Left ventricle myocardium inferior (tissue), 1 donor: ENCODE measurements around the gene AKIRIN2. TPM values are rescaled to one million over a fixed set of nuclear protein-coding genes. Genes with fewer than 3 reads are reported as not detected.
"Not testable (repeated sequence)": the region's sequence is repeated elsewhere in the genome, so short reads cannot be mapped to it uniquely, and the experiment has no call there.

Experiments used
- DNase-seq: peaks from one replicate; pipeline ENCODE4 v3.0.0-alpha.2; 2020
- H3K27ac ChIP-seq: fragments of 200-600 bp; replicated peaks from 2 replicates; pipeline ENCODE4 v1.8.0; 2021
- H3K27me3 ChIP-seq: fragments of 200-600 bp; 2 replicates; pipeline ENCODE4 v1.8.0; 2021; ENCODE audit warnings: low read depth
- H3K36me3 ChIP-seq: fragments of 200-600 bp; 2 replicates; pipeline ENCODE4 v1.8.0; 2021
- H3K4me1 ChIP-seq: fragments of 200-600 bp; 2 replicates; pipeline ENCODE4 v1.8.0; 2021
- H3K4me3 ChIP-seq: fragments of 200-600 bp; 2 replicates; pipeline ENCODE4 v1.8.0; 2021; ENCODE audit warnings: mild to moderate bottlenecking, moderate library complexity
- H3K9me3 ChIP-seq: fragments of 200-600 bp; replicated peaks from 2 replicates; pipeline ENCODE4 v1.8.0; 2021
- intact Hi-C: fragments of 100-400 bp; cut with micrococcal nuclease; formaldehyde crosslinking; loops from one replicate; pipeline ENCODE4 v1.11.0; 2022
- total RNA-seq: library from RNA; stranded (reverse); fragmentation: NEBNext Ultra II Directional; extraction: Animal tissue kit (Norgen Biotek cat#: 25700); gene quantifications from one replicate; pipeline ENCODE4 v1.2.1, GENCODE V29; 2021
- TF ChIP-seq, protein P1 (sequence below): fragments of 200-600 bp; IDR thresholded peaks from 2 replicates; pipeline ENCODE4 v1.8.0; 2021; ENCODE audit warnings: antibody characterized with exemption, mild to moderate bottlenecking, borderline replicate concordance
- donor health status: DM: no; HTN: yes; CAD: no; lungs with severe emphysema.

Gene AKIRIN2
- total RNA-seq, 1 donor from 2014 or later = 42.3 TPM

DNA sequence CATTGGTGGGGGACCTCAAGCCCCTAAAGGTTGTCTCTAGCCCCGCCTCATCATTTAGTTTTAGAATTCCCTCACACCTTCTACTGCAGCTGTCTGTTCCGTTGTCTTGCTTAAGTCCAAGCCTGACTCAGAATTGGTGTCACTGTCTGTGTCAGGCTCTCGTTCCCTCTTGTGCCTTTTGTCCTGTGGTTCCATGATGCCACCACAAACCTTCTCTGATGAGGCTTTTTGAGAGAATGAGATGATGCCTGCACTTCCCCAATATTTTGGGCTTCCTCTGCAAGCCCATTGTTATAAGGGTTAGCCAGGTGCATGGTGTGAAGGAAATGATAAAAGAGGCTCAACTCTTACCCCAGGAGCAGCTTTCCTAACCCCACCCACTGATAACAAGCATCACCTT is 8.1 kb upstream of the AKIRIN2 start:
- no peaks in the 10 kb centered on the region for H3K36me3 ChIP-seq
- no peak for DNase-seq
- no peaks in the 10 kb centered on the region for H3K9me3 ChIP-seq
- peaks cover 4% of the 10 kb centered on the region for H3K4me1 ChIP-seq
- H3K27me3 ChIP-seq = no peaks in the 10 kb centered on the region
- no peak overlapping the region for H3K27ac ChIP-seq
- no peak overlapping the region for H3K4me3 ChIP-seq
- intact Hi-C loops = no loop called here
- TF ChIP-seq, protein P1, sequence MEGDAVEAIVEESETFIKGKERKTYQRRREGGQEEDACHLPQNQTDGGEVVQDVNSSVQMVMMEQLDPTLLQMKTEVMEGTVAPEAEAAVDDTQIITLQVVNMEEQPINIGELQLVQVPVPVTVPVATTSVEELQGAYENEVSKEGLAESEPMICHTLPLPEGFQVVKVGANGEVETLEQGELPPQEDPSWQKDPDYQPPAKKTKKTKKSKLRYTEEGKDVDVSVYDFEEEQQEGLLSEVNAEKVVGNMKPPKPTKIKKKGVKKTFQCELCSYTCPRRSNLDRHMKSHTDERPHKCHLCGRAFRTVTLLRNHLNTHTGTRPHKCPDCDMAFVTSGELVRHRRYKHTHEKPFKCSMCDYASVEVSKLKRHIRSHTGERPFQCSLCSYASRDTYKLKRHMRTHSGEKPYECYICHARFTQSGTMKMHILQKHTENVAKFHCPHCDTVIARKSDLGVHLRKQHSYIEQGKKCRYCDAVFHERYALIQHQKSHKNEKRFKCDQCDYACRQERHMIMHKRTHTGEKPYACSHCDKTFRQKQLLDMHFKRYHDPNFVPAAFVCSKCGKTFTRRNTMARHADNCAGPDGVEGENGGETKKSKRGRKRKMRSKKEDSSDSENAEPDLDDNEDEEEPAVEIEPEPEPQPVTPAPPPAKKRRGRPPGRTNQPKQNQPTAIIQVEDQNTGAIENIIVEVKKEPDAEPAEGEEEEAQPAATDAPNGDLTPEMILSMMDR = no peak

DNA sequence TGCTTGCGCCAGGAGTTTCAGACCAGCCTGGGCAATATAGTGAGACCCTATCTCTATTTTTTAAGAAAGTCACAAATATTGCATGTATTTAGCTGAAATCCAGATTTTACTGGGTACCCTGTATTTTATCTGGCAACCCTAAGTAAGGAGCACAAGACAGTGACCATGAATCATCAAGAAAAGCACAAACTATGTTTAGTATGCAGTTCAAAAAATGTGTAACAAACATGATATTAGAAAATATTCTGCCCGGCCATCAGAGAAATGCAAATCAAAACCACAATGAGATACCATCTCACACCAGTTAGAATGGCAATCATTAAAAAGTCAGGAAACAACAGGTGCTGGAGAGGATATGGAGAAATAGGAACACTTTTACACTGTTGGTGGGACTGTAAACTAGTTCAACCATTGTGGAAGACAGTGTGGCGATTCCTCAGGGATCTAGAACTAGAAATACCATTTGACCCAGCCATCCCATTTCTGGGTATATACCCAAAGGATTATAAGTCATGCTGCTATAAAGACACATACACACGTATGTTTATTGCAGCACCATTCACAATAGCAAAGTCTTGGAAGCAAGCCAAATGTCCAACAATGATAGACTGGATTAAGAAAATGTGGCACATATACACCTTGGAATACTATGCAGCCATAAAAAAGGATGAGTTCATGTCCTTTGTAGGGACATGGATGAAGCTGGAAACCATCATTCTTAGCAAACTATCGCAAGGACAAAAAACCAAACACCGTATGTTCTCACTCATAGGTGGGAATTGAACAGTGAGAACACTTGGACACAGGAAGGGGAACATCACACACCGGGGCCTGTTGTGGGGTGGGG is 6.8 kb upstream of the AKIRIN2 start:
- H3K27me3 ChIP-seq, intact Hi-C loops, H3K36me3 ChIP-seq, H3K9me3 ChIP-seq, H3K4me1 ChIP-seq, H3K4me3 ChIP-seq, H3K27ac ChIP-seq, DNase-seq: not testable (repeated sequence)

DNA sequence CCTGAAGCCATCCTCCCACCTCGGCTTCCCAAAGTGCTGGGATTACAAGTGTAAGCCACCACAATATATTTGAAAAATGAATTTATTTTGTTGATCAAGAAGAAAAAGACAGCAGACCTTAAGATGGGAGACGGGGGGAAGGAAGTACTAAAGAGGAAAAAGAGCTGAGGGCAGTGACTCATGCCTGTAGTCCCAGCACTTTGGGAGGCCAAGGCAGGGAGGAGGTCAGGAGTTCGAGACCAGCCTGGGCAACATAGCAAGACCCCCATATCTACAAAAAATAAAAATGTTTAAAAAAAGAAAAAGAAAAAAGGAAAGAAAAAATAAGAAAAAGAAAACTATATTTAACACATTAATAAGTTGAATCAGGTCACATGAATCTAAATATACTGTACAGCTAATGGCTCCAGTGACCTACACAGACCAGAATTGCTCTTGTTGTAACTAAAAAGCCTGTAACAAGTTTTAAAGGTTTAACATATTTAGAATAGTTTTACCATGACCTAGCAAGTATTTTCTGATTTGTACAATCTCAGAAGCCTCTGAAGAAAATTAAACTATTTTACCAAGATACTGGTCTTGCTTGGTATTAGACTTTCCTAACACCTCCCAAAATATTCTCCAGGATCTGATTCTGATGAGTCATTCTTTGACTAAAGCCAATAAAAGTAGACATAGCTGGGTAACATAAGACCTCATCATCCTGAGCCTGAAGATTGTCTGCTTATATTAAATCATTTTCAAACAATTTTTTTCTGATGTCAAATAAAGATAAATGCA is 4.3 kb upstream of the AKIRIN2 start:
- peak overlapping the region; percentile 11 for H3K27ac ChIP-seq
- H3K36me3 ChIP-seq = no peaks in the 10 kb centered on the region
- TF ChIP-seq, protein P1 = no peak
- H3K27me3 ChIP-seq = no peaks in the 10 kb centered on the region
- H3K4me1 ChIP-seq = peaks cover 16% of the 10 kb centered on the region
- no peak overlapping the region for H3K4me3 ChIP-seq
- no peaks in the 10 kb centered on the region for H3K9me3 ChIP-seq
- intact Hi-C loops = no loop called here
- DNase-seq = no peak

DNA sequence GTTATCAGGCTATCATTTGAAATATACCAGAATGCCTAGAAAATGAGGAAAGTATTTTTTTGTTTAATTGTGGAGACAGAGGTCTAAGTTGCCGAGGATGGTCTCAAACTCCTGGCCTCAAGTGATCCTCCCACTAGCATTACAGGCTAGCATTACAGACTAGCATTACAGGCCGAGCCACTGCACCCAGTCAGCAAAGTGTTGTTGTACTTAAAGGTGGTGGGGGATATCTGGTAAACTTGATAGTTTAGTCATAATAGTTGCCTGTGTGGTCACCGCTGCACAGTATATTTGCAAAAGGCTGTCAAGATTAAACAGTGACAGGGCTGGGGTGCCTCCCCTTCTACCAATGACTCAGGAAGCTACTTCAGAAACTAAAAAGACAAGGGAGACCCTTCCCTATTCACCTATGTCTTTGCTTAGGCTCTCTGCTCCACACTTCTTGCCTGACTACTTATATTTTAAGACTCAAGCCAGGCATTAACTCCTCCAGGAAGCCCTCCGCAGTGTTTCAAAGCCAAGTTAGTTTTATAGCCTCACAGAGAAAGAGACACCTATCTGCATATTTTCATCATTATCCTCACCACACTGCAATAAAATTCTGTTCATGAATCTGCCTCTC is 3.1 kb upstream of the AKIRIN2 start:
- peaks cover 23% of the 10 kb centered on the region for H3K4me1 ChIP-seq
- H3K4me3 ChIP-seq = no peak overlapping the region
- intact Hi-C loops = no loop called here
- no peaks in the 10 kb centered on the region for H3K9me3 ChIP-seq
- no peaks in the 10 kb centered on the region for H3K36me3 ChIP-seq
- H3K27me3 ChIP-seq = no peaks in the 10 kb centered on the region
- no peak overlapping the region for H3K27ac ChIP-seq
- DNase-seq = no peak
- TF ChIP-seq, protein P1 = no peak

DNA sequence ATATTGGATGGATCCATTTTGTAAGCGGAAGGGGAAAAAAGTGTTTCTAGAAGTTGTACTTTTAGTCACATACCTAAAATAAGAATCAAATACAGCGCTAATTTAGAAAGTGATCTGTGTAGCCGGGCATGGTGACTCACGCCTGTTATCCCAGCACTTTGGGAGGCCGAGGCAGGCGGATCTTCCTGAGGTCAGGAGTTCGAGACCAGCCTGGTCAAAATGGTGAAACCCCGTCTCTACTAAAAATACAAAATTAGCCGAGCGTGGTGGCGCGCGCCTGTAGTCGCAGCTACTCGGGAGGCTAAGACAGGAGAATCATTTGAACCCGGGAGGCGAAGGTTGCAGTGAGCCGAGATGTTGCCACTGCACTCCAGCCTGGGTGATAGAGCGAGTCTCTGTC is 1.0 kb upstream of the AKIRIN2 start:
- Histone ChIP-seq H3K27ac (peak overlapping the region; percentile 99), H3K4me3 (peak overlapping the region; percentile 83), H3K4me1 (peaks cover 45% of the 10 kb centered on the region)
- H3K36me3 ChIP-seq, intact Hi-C loops, DNase-seq, H3K9me3 ChIP-seq, H3K27me3 ChIP-seq: not testable (repeated sequence)

DNA sequence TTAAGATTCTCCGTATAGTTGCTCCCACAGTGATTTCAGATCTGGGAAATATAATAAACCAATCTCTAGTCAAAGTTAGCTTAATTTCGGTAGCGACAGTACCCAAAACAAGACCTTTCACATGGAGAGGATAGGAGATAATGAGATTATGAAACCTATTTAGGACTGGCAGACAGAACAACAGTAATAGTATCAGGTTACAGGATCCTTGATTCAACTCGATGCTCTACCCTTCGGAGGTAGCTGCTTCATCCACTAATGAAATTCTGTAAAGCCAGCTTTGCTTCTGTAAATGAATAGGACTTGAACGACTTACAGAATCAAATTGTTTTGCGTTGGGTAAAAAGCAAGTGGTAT is 534 bp upstream of the AKIRIN2 start:
- TF ChIP-seq, protein P1 = no peak
- no peaks in the 10 kb centered on the region for H3K9me3 ChIP-seq
- no peaks in the 10 kb centered on the region for H3K27me3 ChIP-seq
- intact Hi-C loops = no loop called here
- DNase-seq = no peak
- H3K4me1 ChIP-seq = peaks cover 49% of the 10 kb centered on the region
- H3K36me3 ChIP-seq = no peaks in the 10 kb centered on the region
- H3K4me3 ChIP-seq = peak overlapping the region; percentile 83
- H3K27ac ChIP-seq = peak overlapping the region; percentile 99
